ENCODE measurements around the gene MPP3. TPM values are rescaled to one million over a fixed set of nuclear protein-coding genes. Genes with fewer than 3 reads are reported as not detected.

The MPP3 gene
- polyA plus RNA-seq, 1 donor (not counting 4 experiments of a cell fraction or from before 2014, with no cell fraction given) = 7.4 TPM

DNA sequence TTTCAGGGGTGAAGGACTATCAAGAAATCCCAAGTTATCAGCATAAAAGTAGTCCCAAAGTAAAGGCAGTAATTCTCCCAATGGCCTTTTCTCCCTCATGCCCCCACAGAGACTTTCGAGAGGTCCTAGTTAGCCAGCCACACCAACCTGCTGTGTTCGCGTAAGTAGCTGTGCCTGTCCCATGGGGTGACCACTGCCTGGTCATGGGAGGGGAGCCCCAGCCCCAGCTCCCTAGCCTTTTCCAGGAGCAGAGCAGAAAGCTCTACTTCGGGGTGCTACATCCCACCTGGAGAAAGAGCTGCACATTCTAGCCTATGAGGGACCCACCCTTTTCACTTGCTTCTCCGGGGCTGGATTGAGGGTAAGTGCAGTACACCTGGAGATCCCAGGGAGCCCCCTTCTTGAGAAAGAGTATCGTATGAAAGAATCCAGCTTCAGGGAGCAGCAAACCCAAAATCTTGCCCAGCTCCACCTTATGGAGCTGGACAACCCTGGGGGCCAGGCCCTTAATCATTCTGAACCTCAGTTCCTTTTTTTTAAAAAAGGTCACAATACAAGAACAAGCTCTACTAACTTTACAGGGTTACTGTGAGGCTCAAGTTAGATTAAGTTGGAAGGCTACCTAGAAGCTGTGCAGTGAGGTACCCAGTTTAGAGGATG is 65.8 kb downstream of the MPP3 start:
- Histone ChIP-seq H3K4me1 (ENCODE audit: control insufficient read depth, extremely low read depth, insufficient read depth, low read length) (no peaks in the 10 kb centered on the region), H3K9me3 (ENCODE audit: control insufficient read depth, low read depth, low read length) (no peaks in the 10 kb centered on the region), H3K9me1 (ENCODE audit: control insufficient read depth, extremely low read depth, insufficient read depth, low read length) (no peaks in the 10 kb centered on the region), H4K20me1 (ENCODE audit: control insufficient read depth, extremely low read depth, insufficient read depth, low read length) (peaks cover 2% of the 10 kb centered on the region), H3K9ac (ENCODE audit: control insufficient read depth, extremely low read depth, insufficient read depth, low read length) (no peak overlapping the region), H3K4me3 (ENCODE audit: control insufficient read depth in 2 of 3, extremely low read depth in 1 of 3, insufficient read depth in 2 of 3, low read depth in 1 of 3, low read length in 3 of 3) (no peak overlapping the region), H3K79me2 (ENCODE audit: control insufficient read depth, insufficient read depth, low read length) (no peaks in the 10 kb centered on the region), H3K27ac (ENCODE audit: control insufficient read depth, insufficient read depth, low read length) (no peak overlapping the region), H2AFZ (ENCODE audit: control insufficient read depth, low read length) (no peak overlapping the region), H3K4me2 (ENCODE audit: control insufficient read depth, extremely low read depth, insufficient read depth, low read depth, low read length) (no peak overlapping the region), H3K36me3 (ENCODE audit: control insufficient read depth in 2 of 2, extremely low read depth in 1 of 2, insufficient read depth in 2 of 2, low read length in 2 of 2) (peaks cover 13 to 19% of the 10 kb centered on the region in 2 experiments), H3K27me3 (ENCODE audit: control insufficient read depth, extremely low read depth, insufficient read depth, low read length) (no peaks in the 10 kb centered on the region)
- dilution Hi-C loops (cut with MboI; ENCODE audit: extremely low pct_ligation_motif_present, low sequenced_read_pairs) = loop anchor here (5.0 kb wide), 1 partner anchor 70 kb away; no protein-coding TSS in a partner anchor
- FAIRE-seq = no peak
- TF ChIP-seq, protein P1, sequence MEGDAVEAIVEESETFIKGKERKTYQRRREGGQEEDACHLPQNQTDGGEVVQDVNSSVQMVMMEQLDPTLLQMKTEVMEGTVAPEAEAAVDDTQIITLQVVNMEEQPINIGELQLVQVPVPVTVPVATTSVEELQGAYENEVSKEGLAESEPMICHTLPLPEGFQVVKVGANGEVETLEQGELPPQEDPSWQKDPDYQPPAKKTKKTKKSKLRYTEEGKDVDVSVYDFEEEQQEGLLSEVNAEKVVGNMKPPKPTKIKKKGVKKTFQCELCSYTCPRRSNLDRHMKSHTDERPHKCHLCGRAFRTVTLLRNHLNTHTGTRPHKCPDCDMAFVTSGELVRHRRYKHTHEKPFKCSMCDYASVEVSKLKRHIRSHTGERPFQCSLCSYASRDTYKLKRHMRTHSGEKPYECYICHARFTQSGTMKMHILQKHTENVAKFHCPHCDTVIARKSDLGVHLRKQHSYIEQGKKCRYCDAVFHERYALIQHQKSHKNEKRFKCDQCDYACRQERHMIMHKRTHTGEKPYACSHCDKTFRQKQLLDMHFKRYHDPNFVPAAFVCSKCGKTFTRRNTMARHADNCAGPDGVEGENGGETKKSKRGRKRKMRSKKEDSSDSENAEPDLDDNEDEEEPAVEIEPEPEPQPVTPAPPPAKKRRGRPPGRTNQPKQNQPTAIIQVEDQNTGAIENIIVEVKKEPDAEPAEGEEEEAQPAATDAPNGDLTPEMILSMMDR (optimal IDR thresholded peaks at IDR 0.05 in 1 of 3, IDR thresholded peaks at IDR 0.05 in 1 of 3, conservative IDR thresholded peaks at IDR 0.05 in 1 of 3; ENCODE audit: extremely low read depth in 1 of 3, insufficient read depth in 2 of 3, low read length in 3 of 3) = no peak
- TF ChIP-seq EZH2 (IDR thresholded peaks at IDR 0.05; ENCODE audit: low read length) = no peak
- DNase-seq (ENCODE audit: low read depth, low spot score) = no peak

DNA sequence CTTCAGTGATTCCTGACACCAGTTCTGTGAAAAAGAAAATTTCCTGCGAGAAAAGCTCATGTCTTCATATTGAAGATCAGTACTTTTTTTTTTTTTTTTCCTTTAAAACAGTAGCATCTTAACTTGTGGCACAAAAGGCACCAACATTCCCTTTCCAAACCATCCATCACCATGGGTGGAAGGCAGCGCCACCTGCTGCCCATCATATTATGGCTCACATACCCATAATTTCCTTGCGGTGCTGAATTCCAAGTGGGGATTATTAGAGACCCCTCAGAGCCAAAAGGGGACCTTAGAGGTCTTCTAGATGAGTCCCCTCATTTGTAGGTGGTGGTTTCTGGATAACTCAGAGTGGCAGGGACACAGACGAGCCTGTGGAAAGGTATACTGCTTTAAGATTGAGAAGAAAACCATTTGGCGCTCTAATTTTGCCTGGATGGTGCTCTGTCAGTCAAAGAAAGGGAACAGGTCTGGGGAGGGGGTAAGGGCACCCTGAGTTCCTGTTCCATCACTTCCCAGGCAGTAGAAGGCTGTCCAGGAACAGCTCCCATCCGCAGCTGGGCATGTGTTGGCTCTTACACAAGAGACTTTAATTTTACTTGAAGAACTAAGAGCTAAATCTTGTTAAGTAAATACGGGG is 66.4 kb downstream of the MPP3 start:
- dilution Hi-C loops (cut with MboI; ENCODE audit: extremely low pct_ligation_motif_present, low sequenced_read_pairs) = loop anchor here (5.0 kb wide), 1 partner anchor 69 kb away; no protein-coding TSS in a partner anchor
- H3K36me3 ChIP-seq (ENCODE audit: control insufficient read depth in 2 of 2, extremely low read depth in 1 of 2, insufficient read depth in 2 of 2, low read length in 2 of 2) = peaks cover 9 to 17% of the 10 kb centered on the region in 2 experiments
- H3K27ac ChIP-seq (ENCODE audit: control insufficient read depth, insufficient read depth, low read length) = no peak overlapping the region

More for the DNA sequence above, 66.4 kb downstream of the MPP3 start:
- H2AFZ ChIP-seq (ENCODE audit: control insufficient read depth, low read length) = no peak overlapping the region
- no peaks in the 10 kb centered on the region for H3K9me3 ChIP-seq (ENCODE audit: control insufficient read depth, low read depth, low read length)
- no peaks in the 10 kb centered on the region for H3K27me3 ChIP-seq (ENCODE audit: control insufficient read depth, extremely low read depth, insufficient read depth, low read length)
- H3K9ac ChIP-seq (ENCODE audit: control insufficient read depth, extremely low read depth, insufficient read depth, low read length) = no peak overlapping the region
- H3K4me1 ChIP-seq (ENCODE audit: control insufficient read depth, extremely low read depth, insufficient read depth, low read length) = no peaks in the 10 kb centered on the region
- DNase-seq (ENCODE audit: low read depth, low spot score) (no peak), FAIRE-seq (peak; percentile 69)
- no peaks in the 10 kb centered on the region for H3K79me2 ChIP-seq (ENCODE audit: control insufficient read depth, insufficient read depth, low read length)
- TF ChIP-seq, protein P1 (optimal IDR thresholded peaks at IDR 0.05 in 1 of 3, IDR thresholded peaks at IDR 0.05 in 1 of 3, conservative IDR thresholded peaks at IDR 0.05 in 1 of 3; ENCODE audit: extremely low read depth in 1 of 3, insufficient read depth in 2 of 3, low read length in 3 of 3) = peak; percentile 80 to 93 (median 90)
- TF ChIP-seq EZH2 (IDR thresholded peaks at IDR 0.05; ENCODE audit: low read length) = no peak
- H3K4me3 ChIP-seq (ENCODE audit: control insufficient read depth in 2 of 3, extremely low read depth in 1 of 3, insufficient read depth in 2 of 3, low read depth in 1 of 3, low read length in 3 of 3) = no peak overlapping the region
- no peaks in the 10 kb centered on the region for H3K9me1 ChIP-seq (ENCODE audit: control insufficient read depth, extremely low read depth, insufficient read depth, low read length)
- peaks cover 2% of the 10 kb centered on the region for H4K20me1 ChIP-seq (ENCODE audit: control insufficient read depth, extremely low read depth, insufficient read depth, low read length)
- H3K4me2 ChIP-seq (ENCODE audit: control insufficient read depth, extremely low read depth, insufficient read depth, low read depth, low read length) = no peak overlapping the region

Data from keratinocyte (primary cell).